ACC112 (cell line): ENCODE data around the gene SH3RF3.

ENCODE experiments used
- H2AFZ ChIP-seq: fragments of 200-600 bp; sonication (generic); one replicate; pipeline ENCODE4 v1.6.0; 2017; ENCODE audit warnings: antibody characterized with exemption, low read length; ENCODE audit not compliant: unreplicated experiment
- H3K27ac ChIP-seq: fragments of 200-600 bp; sonication (generic); 2 replicates; pipeline ENCODE4 v1.5.1; 2014; ENCODE audit warnings: low read depth, mild to moderate bottlenecking, antibody characterized with exemption, low read length, moderate library complexity
- H3K27me3 ChIP-seq: fragments of 200-600 bp; sonication (generic); 2 replicates; pipeline ENCODE4 v1.6.1; 2014; ENCODE audit warnings: mild to moderate bottlenecking, antibody characterized with exemption, low read length, moderate library complexity, mixed read lengths; ENCODE audit not compliant: insufficient read depth
- H3K36me3 ChIP-seq: fragments of 200-600 bp; sonication (generic); 2 replicates; pipeline ENCODE4 v1.6.1; 2016; ENCODE audit warnings: mild to moderate bottlenecking, antibody characterized with exemption, low read length, moderate library complexity, mixed read lengths; ENCODE audit not compliant: insufficient read depth
- H3K4me1 ChIP-seq: fragments of 200-600 bp; sonication (generic); one replicate; pipeline ENCODE4 v1.6.1; 2016; ENCODE audit warnings: low read length, mixed read lengths; ENCODE audit not compliant: insufficient read depth, unreplicated experiment, control insufficient read depth
- H3K4me3 ChIP-seq: fragments of 200-600 bp; sonication (generic); 2 replicates; pipeline ENCODE4 v1.5.1; 2014; ENCODE audit warnings: mild to moderate bottlenecking, low read depth, low read length
- H3K79me2 ChIP-seq: fragments of 200-600 bp; sonication (generic); one replicate; pipeline ENCODE4 v1.6.0; 2016; ENCODE audit warnings: low read length; ENCODE audit not compliant: control insufficient read depth, unreplicated experiment, insufficient read depth

Gene SH3RF3

GRCh38 chr2:109473616-109474318, 344.8 kb downstream of the SH3RF3 start:
- peaks cover 30% of the 10 kb centered on the region for H3K4me1 ChIP-seq
- H3K27me3 ChIP-seq, result no peaks in the 10 kb centered on the region
- H3K79me2 ChIP-seq, result no peaks in the 10 kb centered on the region
- H2AFZ ChIP-seq, result no peak overlapping the region
- no peak overlapping the region for H3K27ac ChIP-seq
- no peaks in the 10 kb centered on the region for H3K36me3 ChIP-seq
- no peak overlapping the region for H3K4me3 ChIP-seq

DNA sequence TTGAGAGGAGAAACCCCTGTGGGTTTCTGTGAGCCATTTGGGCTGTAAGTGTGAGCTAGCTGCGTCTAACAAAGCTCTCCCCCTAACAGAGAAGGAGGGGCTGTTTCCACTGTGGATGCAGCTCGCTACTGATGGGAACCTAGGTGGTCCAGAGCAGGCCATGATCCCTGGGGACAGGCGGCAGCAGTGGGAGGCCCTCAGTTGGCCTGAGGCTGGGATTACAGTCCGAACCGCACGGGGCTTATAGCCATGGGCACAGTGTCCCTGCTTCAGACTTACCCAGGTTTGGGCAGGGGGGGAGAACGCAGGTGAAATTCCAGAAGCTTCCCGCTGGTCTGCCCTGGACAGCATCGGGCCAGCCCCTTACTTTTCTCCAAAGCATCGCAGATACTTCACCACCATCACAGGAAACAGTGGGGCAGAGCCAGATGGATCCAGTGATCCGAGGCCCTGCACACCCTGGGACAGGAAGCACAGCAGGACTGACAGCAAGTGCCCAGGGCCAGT, 345.4 kb downstream of the SH3RF3 start:
- H2AFZ ChIP-seq, result no peak overlapping the region
- H3K27ac ChIP-seq, result no peak overlapping the region
- H3K4me1 ChIP-seq, result peaks cover 26% of the 10 kb centered on the region
- no peaks in the 10 kb centered on the region for H3K79me2 ChIP-seq
- H3K4me3 ChIP-seq, result no peak overlapping the region
- H3K27me3 ChIP-seq, result no peaks in the 10 kb centered on the region
- H3K36me3 ChIP-seq, result no peaks in the 10 kb centered on the region

DNA sequence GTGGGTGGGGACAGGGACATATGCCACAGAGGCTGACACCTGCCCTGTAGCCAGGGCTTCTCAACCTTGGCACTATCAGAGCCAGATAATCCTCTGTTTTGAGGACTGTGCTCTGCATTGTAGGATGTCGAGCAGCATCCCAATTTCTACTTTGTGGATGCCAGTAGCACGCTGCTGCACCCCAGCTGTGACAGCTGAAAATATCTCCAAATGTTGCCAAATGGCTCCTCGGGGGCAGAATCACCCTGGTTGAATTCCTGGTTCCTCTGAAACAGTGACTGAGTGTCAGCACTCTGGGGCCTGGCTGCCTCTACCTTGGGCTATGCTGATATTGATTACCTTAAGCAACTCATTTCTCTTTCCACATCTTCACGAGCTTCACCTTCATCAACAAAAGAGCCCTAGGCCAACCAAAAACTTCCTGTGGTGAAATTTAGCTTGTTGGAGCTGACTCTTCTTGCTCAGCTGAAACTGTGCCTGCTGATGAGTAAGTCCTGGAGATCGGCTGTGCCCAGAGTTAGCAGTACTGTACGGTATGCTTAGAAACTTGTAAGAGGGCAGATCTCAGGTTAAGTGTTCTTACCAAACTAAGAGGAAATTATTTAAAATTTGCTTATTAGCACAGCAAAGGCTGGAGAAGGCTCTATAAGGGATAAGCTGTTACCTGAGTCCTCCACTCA, 346.7 kb downstream of the SH3RF3 start:
- no peak overlapping the region for H3K27ac ChIP-seq
- H3K79me2 ChIP-seq, result no peaks in the 10 kb centered on the region
- H3K4me1 ChIP-seq, result peaks cover 14% of the 10 kb centered on the region
- H3K4me3 ChIP-seq, result no peak overlapping the region
- H3K36me3 ChIP-seq, result no peaks in the 10 kb centered on the region
- H3K27me3 ChIP-seq, result no peaks in the 10 kb centered on the region
- no peak overlapping the region for H2AFZ ChIP-seq

DNA sequence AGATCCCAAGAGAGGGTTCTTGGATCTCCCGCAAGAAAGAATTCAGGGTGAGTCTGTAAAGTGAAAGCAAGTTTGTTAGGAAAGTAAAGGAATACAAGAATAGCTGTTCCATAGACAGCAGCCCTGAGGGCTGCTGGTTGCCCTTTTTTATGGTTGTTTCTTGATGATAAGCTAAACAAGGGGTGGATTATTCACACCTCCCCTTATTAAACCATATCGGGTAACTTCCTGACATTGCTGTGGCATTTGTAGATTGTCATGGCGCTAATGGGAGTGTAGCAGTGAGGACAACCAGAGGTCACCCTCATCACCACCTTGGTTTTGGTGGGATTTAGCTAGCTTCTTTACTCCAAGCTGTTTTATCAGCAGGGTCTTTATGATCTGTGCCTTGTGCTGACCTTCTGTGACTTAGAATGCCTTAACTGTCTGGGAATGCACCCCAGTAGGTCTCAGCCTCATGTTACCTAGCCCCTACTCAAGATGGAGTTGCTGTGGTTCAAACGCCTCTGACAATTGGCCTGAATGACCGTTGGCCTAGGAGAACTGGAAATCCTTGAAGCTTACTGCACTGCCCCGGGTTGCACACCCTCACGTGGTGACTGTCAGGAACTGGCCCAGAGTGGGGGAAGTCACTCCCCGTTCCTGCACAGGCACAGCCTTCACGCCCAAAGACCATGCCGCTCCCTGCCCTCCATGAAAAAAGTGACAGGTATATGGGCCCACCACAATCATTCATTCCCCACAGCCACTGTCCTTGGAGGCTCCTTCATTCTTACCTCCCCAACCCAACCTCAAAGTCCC, 347.8 kb downstream of the SH3RF3 start:
- Histone ChIP-seq H3K4me1 (peaks cover 12% of the 10 kb centered on the region), H3K79me2 (no peaks in the 10 kb centered on the region), H3K36me3 (no peaks in the 10 kb centered on the region), H2AFZ (no peak overlapping the region), H3K27ac (no peak overlapping the region), H3K4me3 (no peak overlapping the region), H3K27me3 (no peaks in the 10 kb centered on the region)

GRCh38 chr2:109478906-109479493, 350.0 kb downstream of the SH3RF3 start:
- no peak overlapping the region for H3K4me3 ChIP-seq
- no peak overlapping the region for H3K27ac ChIP-seq

GRCh38 chr2:109479804-109480203, 350.8 kb downstream of the SH3RF3 start:
- Histone ChIP-seq H3K4me3 (no peak overlapping the region), H2AFZ (no peak overlapping the region), H3K27me3 (no peaks in the 10 kb centered on the region), H3K4me1 (peaks cover 12% of the 10 kb centered on the region), H3K27ac (no peak overlapping the region), H3K36me3 (no peaks in the 10 kb centered on the region), H3K79me2 (no peaks in the 10 kb centered on the region)

More at GRCh38 chr2:109478906-109479493, 350.0 kb downstream of the SH3RF3 start:
- no peaks in the 10 kb centered on the region for H3K36me3 ChIP-seq
- no peaks in the 10 kb centered on the region for H3K27me3 ChIP-seq
- no peaks in the 10 kb centered on the region for H3K79me2 ChIP-seq
- peaks cover 12% of the 10 kb centered on the region for H3K4me1 ChIP-seq
- no peak overlapping the region for H2AFZ ChIP-seq

DNA sequence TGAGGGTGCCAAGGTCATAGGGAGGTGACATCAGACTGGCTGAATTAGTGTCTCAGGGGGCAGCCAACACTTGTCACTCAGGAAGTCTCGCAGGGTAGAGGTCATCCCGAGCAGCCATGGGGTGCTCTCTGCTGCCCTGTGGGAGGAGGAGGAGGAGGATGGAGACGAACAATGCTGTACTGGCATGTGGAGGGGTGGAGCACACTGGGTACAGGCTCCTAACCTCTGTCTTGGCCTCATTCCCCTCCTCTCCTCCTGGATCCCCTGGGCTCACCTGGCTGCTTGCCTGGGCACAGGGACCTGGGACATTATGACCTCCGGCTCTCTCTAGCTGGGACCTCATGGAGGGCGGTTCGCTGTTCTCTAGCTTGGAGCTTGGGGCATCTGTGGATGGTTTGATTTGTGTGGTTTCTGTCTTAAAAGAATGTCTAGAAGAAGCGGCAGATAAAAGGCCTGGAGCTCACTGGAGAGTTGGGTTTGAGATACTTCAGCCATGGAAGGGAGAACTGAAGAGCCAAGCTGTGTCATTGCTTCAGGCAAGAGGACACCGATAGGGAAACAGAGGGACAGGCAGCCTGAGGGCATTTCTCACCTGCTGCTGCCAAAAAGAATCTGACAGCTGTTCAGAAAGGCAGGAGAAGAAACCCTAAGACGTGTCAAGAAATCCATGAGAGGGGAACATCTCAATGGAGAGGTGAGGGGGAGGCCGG, 351.6 kb downstream of the SH3RF3 start:
- Histone ChIP-seq H3K4me3 (no peak overlapping the region), H2AFZ (no peak overlapping the region), H3K27ac (no peak overlapping the region), H3K79me2 (no peaks in the 10 kb centered on the region), H3K4me1 (peaks cover 8% of the 10 kb centered on the region), H3K27me3 (no peaks in the 10 kb centered on the region), H3K36me3 (no peaks in the 10 kb centered on the region)

- Histone ChIP-seq H2AFZ (no peak overlapping the region), H3K79me2 (no peaks in the 10 kb centered on the region), H3K4me3 (no peak overlapping the region), H3K27me3 (no peaks in the 10 kb centered on the region), H3K27ac (no peak overlapping the region), H3K4me1 (peaks cover 2% of the 10 kb centered on the region), H3K36me3 (no peaks in the 10 kb centered on the region)
Observed at GRCh38 chr2:109481196-109481555, 352.2 kb downstream of the SH3RF3 start.

- Histone ChIP-seq H3K4me1 (no peaks in the 10 kb centered on the region), H3K27ac (no peak overlapping the region), H3K79me2 (no peaks in the 10 kb centered on the region), H2AFZ (no peak overlapping the region), H3K36me3 (no peaks in the 10 kb centered on the region), H3K4me3 (no peak overlapping the region), H3K27me3 (no peaks in the 10 kb centered on the region)
Observed at GRCh38 chr2:109481599-109481998, 352.6 kb downstream of the SH3RF3 start.

DNA sequence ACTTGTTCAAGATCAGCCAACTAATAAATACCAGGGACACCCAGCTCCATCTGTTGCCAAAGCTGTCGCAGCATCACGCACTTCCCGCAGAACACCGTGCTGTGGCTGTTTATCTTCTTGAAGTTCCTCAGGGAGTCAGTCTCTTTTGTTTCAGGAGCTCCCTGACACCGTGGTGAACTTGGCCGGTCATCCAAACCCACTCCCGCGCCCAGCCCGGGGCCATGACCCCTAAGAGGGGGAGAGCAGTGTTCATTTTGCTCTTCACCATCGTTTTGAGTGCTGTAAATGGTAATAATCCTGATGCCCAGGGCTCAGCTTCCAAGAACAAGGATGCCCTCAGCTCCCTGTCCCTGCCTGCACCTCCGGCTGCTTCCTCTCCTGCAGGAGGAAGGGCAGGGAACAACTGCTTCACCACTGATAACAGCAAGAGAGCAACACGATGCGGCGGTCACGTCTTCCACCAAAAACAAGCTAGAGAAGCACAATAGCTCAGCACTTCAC, 353.4 kb downstream of the SH3RF3 start:
- Histone ChIP-seq H3K4me1 (no peaks in the 10 kb centered on the region), H3K27ac (no peak overlapping the region)

More for the DNA sequence above, 353.4 kb downstream of the SH3RF3 start:
- Histone ChIP-seq H2AFZ (no peak overlapping the region), H3K4me3 (no peak overlapping the region), H3K36me3 (no peaks in the 10 kb centered on the region), H3K27me3 (no peaks in the 10 kb centered on the region), H3K79me2 (no peaks in the 10 kb centered on the region)
